B cell (primary cell): ENCODE measurements around the gene ST3GAL3.

ENCODE experiments used
- EZH2 ChIP-seq: IDR thresholded peaks from 2 replicates; pipeline ENCODE4 v1.6.1; 2012; ENCODE audit warnings: borderline replicate concordance, low read depth, mild to moderate bottlenecking, moderate library complexity, low read length; ENCODE audit not compliant: insufficient read depth, poor library complexity, severe bottlenecking
- TF ChIP-seq, protein P1 (sequence below): fragments of 200-600 bp; IDR thresholded peaks from one replicate; pipeline ENCODE4 v1.8.0; 2022; ENCODE audit warnings: antibody characterized with exemption, mild to moderate bottlenecking

DNA sequence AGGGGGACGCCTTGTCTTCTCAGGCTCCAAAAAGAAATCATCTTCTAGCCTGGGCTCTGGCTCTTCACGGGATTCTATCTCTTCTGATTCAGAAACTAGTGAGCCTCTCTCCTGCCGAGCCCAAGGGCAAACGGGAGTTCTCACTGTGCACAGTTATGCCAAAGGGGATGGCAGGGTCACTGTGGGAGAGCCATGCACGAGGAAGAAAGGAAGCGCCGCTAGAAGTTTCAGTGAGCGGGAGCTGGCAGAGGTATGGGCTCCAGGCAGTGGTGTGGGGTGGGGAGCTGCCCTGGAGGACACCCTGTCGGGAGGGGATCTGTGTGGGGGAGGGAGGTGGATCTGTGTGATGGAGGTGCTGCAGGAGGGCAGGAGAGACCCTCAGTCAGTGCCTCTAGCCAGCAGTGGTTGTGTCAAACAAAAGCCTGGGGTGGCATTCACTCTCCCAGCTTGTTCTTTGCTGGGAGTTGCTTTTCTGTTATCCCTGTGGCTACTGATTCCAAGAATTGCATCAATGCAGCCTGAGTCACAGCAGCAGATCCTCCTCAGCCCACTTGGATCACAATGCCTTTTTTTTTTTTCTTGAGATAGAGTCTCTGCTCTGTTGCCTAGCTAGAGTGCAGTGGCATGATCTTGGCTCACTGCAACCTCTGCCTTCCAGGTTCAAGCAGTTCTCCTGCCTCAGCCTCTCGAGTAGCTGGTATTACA is 35.6 kb upstream of the ST3GAL3 start:
- TF ChIP-seq, protein P1, sequence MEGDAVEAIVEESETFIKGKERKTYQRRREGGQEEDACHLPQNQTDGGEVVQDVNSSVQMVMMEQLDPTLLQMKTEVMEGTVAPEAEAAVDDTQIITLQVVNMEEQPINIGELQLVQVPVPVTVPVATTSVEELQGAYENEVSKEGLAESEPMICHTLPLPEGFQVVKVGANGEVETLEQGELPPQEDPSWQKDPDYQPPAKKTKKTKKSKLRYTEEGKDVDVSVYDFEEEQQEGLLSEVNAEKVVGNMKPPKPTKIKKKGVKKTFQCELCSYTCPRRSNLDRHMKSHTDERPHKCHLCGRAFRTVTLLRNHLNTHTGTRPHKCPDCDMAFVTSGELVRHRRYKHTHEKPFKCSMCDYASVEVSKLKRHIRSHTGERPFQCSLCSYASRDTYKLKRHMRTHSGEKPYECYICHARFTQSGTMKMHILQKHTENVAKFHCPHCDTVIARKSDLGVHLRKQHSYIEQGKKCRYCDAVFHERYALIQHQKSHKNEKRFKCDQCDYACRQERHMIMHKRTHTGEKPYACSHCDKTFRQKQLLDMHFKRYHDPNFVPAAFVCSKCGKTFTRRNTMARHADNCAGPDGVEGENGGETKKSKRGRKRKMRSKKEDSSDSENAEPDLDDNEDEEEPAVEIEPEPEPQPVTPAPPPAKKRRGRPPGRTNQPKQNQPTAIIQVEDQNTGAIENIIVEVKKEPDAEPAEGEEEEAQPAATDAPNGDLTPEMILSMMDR, result no peak
- no peak for TF ChIP-seq EZH2
